Activated T-cell treated with anti-CD3 and anti-CD28 coated beads, Interleukin-2, amount 50 U/mL, for 4 hours (primary cell): ENCODE measurements around the gene NSUN3. TPM values are rescaled to one million over a fixed set of nuclear protein-coding genes. Genes with fewer than 3 reads are reported as not detected.

ENCODE experiments used
- ATAC-seq, 2 donors: fragments of 200-7000 bp; cut with Tn5 transposase; one replicate each; pipeline ENCODE4 v1.10.0; 2021
- DNase-seq: peaks from one replicate; pipeline ENCODE4 v3.0.0-alpha.2; 2020
- H3K27me3 Mint-ChIP-seq: one replicate; pipeline ENCODE4 v1.8.0; 2021; ENCODE audit warnings: low read depth, mixed read lengths
- H3K36me3 Mint-ChIP-seq: one replicate; pipeline ENCODE4 v1.8.0; 2022; ENCODE audit warnings: mixed read lengths; ENCODE audit not compliant: insufficient read depth
- H3K4me1 Mint-ChIP-seq: one replicate; pipeline ENCODE4 v1.8.0; 2021; ENCODE audit warnings: low read depth, mixed read lengths
- H3K4me3 Mint-ChIP-seq: one replicate; pipeline ENCODE4 v1.8.0; 2021; ENCODE audit warnings: mild to moderate bottlenecking, moderate library complexity, mixed read lengths
- H3K9me3 Mint-ChIP-seq: one replicate; pipeline ENCODE4 v1.8.0; 2021; ENCODE audit warnings: mixed read lengths
- total RNA-seq, 3 donors: library from RNA; stranded (reverse); gene quantifications; one replicate each; pipeline ENCODE4 v1.2.1, GENCODE V29; 2021

NSUN3 gene
- total RNA-seq, 3 donors from 2014 or later, result 14.0 to 19.3 (median 14.5) TPM

DNA sequence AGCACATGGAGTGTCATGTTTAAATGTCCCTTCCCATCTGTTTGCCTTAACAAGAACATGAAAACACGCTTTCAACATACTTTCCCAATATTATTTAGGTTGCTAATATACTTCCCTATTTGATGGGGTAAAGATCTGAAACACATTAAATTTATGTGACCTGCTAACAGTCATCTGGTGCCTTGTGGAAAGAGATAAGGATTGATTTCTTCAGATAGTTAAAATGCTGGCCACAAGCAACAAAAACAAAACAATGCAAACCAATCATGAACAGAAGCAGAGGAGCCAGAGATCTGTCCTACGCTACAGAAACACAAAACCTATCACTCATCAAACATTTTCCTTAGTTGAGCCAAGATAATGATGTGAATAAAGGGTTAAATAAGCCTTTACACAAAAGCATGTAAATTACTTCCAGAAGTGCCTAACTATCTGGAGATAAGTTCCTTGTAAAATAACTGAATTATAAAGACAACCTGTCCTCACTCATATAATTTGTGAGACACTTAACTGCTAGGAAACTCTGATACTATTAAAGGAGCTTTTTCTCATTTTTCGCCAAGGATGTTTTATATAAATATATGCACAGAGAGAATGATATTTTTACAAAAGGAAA is 109.9 kb downstream of the NSUN3 start:
- no peak overlapping the region for H3K4me3 Mint-ChIP-seq
- DNase-seq (no peak), ATAC-seq (no peak)
- no peaks in the 10 kb centered on the region for H3K36me3 Mint-ChIP-seq
- no peaks in the 10 kb centered on the region for H3K4me1 Mint-ChIP-seq
- no peaks in the 10 kb centered on the region for H3K9me3 Mint-ChIP-seq
- no peaks in the 10 kb centered on the region for H3K27me3 Mint-ChIP-seq

DNA sequence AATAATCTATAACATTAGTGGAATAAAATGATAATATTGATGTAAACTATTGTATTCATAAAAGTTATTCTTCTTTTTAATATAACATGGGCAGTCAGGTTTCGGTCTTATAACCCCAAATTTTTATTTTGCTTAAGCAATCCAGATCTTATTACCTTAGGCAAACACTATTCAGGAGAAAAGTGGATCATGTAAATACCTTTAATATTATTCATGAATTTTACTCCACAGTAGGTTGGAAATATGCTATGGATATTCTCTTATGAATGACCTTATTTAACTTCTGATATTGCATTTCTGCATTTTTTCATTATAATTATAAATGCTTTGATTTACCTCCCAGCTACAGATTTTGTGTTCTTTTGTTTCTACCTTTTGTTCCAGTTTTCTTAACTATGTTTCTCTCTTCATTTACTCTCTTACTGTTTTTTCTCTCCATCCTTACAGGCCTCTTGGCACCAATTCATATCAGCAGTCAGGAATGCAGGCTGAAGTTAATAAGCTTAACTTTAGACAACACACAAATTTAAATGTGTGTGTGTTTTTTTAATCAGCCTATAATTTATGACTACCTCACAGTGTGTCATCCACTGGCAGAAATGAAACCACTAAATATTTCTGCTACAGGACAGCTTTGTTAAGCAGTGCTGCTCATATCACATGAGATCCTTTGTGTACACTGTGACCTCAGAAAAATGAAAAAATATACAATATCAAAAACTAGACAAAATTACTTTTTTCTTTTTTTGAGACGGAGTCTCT is 111.0 kb downstream of the NSUN3 start:
- Mint-ChIP-seq H3K9me3 (no peaks in the 10 kb centered on the region), H3K36me3 (no peaks in the 10 kb centered on the region), H3K27me3 (no peaks in the 10 kb centered on the region), H3K4me1 (no peaks in the 10 kb centered on the region), H3K4me3 (no peak overlapping the region)
- no peak for DNase-seq
- no peak for ATAC-seq

GRCh38 chr3:94175677-94176076 is 112.8 kb downstream of the NSUN3 start:
- no peaks in the 10 kb centered on the region for H3K36me3 Mint-ChIP-seq
- no peak for ATAC-seq
- no peaks in the 10 kb centered on the region for H3K9me3 Mint-ChIP-seq
- H3K4me1 Mint-ChIP-seq, result no peaks in the 10 kb centered on the region
- no peaks in the 10 kb centered on the region for H3K27me3 Mint-ChIP-seq
- DNase-seq, result no peak
- H3K4me3 Mint-ChIP-seq, result no peak overlapping the region

DNA sequence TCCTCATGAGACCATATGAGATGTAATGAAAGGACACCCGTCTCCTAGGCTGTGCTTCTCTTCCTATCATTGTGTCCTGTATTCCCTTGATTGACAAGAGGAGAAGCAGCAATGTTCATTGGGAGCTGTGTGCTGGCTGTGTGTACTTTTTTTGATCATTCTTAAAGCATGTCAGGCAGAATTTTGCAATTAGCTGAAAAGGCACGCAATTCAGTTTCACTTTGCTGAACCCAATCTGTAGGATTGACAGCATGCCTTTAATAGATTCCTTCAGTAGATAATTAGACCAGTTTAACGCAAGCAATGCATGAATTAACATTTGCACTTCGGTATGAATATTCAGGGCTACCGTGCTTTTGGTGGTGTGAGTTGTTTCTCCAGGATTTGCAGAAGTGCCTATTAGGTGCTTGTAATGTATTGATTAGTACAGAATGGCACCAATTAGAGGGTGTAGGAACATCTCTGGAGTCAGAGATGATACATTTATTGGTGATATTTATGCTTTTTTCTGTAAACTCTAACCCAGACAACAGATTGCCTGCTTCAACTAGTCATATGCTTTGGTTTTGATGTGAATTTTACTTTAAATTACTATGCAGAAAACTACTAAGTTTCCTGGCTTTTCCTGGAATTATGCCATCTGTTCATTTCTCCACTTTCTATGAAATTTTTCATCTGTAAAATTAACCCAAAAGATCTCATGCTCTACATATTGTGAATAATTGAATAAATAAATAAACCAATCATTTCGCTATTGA is 114.3 kb downstream of the NSUN3 start:
- DNase-seq (no peak), ATAC-seq (no peak)
- Mint-ChIP-seq H3K4me1 (no peaks in the 10 kb centered on the region), H3K27me3 (no peaks in the 10 kb centered on the region), H3K36me3 (no peaks in the 10 kb centered on the region), H3K9me3 (no peaks in the 10 kb centered on the region), H3K4me3 (no peak overlapping the region)

Other genes with a start within 250 kb of the NSUN3 start
- under 1 TPM; 0.08 to 0.33 (median 0.32) TPM for gene PROS1, start 89.2 kb upstream of the NSUN3 start, total RNA-seq
- gene ARL13B, start 82.9 kb upstream of the NSUN3 start, total RNA-seq, result 10 to 100 TPM in 2 of 3 donors, 1 to 10 TPM in 1; 9.0 to 13.0 (median 11.6) TPM
- not detected for gene STX19, start 34.5 kb upstream of the NSUN3 start, total RNA-seq
- 1 to 10 TPM; 5.2 to 7.5 (median 7.1) TPM for gene DHFR2, start 145 bp upstream of the NSUN3 start, total RNA-seq